Kidney capillary endothelial cell (primary cell): ENCODE measurements around the gene OPCML.

ENCODE experiments used
- DNase-seq: peaks from one replicate; pipeline ENCODE4 v3.0.0-alpha.2; 2018; ENCODE audit warnings: low spot score

The OPCML gene

DNA sequence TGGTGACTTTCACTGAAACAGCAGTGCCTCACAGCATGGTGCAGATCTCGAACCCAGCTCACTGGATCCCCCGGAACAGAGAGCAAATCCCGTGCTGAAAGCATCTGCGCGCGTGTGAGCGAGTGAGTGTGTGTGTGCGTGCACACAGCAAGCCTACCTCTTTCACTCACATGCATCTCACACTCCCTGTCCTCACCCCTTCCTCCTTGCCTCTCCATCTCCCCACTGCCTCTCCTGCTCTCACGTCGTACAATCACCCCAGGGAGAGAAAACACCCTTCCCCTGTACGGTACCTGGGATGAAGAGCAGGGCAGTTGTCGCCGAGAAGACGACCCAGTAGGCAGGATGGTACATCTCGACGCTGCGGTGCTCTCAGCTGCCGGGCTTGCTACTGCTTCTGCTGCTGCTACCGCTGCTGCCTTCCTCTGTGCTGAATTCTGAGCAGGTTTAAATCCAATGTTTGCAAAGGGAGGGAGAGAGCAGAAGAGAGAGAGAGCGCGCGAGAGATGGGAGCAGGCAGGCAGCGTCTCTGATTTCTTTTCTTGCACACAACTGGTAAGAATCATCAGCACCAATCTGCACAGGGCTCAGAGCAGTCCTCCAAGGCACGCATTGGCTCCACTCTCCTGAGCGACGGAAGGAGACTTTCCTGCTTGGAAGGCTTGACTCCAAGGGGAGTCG, at the start of gene OPCML:
Gene OPCML (minus strand): TSS at position 531 of the 681 bp plus-strand sequence.
- DNase-seq = no peak

DNA sequence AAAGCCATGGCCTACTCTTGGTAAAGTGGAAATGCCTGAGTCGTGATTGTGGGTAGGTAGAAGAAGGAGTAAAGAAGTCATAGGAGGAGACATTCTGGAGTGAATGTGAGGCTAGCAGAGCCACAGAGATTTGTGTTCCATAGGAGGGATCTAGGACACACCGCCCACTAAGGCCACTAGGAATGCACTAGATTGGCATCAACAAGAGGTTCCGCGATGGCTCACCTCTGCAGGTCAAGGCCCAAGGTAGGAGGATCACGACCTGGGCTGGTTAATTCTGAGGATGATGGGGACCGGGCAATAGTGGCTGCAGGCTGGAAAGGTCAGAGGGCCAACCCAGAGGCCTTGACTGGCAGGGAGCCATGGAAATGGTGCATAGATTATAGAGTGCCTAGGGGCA, 48.8 kb upstream of the OPCML start:
- DNase-seq = no peak

DNA sequence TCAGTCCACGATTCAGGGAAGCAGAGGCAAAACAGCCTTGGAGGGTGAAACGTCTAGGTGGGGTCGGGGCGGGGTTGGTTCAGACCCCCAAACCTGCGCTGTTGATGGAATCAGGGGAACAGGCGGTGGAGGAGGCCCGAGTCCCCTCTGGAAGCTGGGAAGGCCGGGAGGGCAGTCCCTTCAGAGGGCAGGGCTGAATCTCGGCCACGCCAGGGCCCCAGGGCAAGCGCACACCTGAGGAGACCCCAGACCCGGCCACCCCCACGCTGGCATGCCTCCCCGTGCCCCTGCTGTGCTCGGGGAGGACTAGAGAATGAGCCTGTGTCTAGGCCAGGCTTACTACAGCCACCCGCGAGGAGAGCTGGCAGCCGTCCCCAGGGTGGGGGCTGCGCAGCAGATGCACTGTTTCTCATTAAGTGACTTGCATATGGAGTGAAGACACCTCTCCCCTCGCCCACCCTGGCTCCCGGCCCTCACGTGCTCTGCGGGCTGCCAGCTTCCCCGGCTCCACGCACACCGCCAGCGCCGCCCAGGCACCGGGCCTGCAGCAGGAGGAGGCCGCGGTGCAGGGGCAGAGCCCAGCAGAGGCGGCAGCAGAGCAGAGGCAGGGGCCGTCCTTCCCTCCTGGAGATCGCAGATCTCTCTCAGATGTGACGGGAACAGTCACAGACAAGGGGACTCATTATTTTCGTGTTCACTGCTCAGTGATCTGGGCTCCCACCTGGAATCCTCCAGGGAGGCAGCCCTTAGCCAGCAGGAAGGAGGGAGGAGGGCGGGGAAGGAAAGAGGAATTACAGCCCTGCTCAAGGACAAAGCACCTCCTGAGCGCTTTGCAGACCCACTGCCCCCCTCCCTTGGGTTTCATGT, 47.1 kb upstream of the OPCML start:
- no peak for DNase-seq

DNA sequence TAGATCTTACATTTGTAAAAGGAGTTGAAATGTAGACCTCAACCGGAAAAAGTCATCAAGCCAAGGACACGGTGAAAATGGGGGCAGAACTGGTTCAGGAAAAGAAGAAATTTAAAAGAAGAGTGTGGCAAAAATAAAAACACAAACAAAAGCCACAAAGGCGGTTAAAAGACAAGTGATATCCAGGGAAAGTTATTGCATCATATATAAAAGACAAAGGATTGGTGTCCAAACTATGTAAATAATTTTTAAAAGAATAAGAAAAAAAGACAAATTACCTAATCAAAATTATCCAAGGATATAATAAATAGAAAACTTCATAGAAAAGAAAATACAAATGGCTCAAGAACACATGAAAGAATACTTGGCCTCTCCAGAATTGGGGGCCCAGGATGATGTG, 45.1 kb upstream of the OPCML start:
- DNase-seq = no peak

DNA sequence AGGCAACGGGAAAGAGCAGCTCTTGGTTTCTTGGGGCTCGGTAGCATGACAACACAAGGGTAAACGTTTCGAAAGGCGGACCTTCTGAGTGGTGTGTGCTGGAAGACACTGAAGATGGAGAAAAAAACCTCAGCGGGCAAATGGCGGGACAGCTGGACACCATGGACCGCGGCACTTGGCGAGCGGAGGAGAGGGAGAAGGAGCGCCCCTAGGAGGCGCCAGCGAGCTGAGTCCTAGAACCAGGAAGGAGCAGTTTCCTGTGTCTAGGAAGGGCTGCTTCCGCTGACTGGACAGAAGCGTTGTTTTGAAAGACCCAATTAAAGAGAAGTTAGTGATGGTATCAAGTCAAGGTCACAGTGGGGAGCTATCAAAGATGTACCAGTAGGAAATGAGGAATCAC, 44.0 kb upstream of the OPCML start:
- no peak for DNase-seq

DNA sequence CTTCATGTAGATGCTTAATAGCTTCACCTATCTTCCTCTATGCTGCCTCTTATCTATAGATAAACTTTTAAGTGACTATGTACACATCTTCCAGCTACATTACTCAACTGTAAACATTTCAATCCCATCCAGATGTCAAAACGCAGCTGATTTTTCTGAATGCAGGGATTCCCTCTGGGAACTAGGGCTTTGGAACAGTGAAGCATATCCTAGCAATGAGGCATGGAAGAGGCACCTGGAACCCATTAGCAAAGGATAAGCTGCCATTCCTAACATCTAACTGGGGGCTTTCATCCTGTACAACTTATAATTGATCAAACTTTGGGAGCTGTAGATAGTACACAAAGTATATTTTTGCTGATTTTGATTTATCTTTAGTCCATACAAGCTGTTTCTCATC, 40.8 kb upstream of the OPCML start:
- no peak for DNase-seq

DNA sequence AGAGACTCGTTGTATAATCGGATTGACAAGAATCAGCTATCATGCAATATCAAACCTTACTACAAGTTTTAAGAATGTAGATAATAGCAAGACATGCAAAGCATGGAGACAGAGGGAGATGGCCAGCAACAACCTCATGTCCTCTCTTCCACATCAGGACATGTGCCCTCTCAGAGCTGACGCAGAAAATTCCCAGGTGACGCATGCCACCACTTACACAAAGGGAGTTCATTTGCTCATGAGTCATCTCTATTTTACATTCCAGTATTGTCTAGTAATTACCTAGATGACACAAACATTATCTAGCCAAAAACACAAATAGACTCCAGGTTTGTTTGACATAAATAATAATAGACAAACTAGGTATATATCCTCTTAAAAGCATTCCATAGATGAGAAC, 38.1 kb upstream of the OPCML start:
- DNase-seq = no peak

DNA sequence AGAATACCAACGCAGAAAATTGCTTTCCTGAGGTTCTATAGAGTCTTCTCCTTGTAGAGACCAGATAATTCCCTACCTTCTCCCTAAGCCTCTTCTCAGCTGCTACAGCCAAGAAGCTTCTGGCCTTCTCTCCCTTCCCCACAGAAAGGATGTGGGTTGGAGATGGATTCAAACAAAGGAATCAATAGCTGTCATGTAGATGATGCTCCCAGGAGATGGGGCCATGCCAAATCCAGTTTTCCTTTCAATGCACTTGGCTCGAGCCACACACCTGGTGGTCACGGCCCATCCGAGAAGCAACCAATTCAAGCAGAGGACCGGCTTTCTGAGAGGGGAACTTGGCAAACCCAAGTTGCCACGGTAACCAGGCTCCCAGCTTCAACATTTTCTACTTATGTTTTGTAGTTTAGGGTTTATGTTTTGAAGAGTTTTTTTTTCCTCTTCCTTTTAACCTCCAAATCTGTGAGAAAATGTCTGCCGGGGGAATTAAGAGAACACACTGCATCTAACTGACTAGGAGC, 31.3 kb upstream of the OPCML start:
- DNase-seq = no peak

DNA sequence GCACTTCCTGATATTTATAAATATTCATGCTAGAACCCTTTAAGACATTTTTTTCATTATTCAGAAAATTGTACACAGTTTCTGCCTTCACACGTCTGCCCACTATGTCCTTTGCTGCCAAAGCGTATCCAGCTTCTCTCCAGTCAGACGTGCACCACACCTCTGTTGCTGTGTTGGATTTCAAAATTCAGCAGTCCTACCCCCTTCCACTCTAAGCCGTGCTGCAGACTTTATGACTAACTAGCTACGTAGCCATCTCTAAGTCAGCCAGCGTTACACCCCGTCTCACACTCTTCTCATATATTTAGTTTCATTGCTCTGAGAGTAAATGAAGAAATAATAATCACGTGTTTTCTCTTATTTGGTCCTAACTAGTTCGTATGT, 28.2 kb upstream of the OPCML start:
- DNase-seq = no peak

DNA sequence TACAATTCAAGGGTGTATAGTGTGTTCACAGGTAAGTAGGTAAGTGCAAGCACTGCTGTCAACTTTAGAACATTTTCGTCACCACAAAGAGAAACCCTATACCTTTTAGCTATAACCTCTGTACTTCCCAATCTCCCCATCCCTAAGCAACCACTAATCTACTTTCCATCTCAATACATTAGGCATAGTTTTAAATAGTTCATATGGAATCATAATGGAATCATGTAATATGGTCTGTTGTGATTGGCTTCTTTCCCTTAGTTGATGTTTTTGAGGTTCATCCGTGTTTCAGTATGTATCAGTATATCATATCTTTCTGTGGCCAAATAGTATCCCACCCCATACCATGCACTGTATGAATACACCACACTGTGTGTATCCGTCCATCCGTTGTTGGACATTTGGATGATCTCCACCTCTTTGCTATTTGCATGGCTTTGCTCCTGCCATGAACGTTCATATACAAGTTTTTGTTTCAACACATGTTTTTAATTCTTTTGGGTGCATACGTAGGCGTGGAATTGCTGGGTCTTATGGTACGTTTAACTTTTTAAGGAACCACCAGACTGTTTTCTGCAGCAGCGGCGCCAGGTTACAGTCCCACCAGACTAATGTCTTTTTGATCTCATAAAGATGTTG, 27.7 kb upstream of the OPCML start:
- DNase-seq = no peak

DNA sequence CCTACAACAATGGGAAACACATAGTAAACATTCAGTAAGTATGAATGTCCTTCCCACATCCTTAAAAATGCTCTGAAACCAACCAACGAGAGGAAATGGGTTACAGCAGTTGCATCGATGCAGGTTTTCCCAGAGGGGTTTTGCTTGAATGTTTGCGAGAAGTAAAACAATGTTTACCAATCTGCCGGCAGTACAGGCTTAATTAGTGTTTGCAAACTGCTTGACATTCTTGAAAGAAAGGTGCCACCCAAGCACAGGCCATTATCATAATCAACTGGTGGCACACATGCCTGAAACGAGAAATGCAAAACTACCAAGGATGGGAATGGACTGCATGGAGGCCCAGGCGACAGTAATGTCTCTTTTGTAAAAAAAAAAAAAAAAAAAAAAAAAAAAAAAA, 27.1 kb upstream of the OPCML start:
- DNase-seq = no peak

DNA sequence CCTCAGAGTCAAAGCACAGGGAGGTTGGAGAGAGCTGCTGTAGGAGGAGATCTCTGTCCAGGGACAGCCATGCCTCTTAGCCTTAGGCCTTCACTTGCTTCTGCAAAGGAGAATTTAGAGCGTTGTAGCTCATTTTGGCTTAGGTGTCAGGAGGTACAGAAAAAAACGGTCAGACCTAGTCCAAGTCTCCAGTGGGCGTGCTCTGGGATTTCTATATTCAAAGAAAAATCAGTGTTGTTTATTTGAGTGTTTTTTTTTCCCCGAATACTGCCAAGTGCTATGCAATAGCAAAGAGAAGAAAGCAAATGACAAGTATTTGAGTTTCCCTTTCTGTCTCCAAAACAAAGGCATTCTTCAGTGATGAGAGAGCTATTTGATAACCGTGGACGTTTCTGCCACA, 22.7 kb upstream of the OPCML start:
- DNase-seq = no peak

DNA sequence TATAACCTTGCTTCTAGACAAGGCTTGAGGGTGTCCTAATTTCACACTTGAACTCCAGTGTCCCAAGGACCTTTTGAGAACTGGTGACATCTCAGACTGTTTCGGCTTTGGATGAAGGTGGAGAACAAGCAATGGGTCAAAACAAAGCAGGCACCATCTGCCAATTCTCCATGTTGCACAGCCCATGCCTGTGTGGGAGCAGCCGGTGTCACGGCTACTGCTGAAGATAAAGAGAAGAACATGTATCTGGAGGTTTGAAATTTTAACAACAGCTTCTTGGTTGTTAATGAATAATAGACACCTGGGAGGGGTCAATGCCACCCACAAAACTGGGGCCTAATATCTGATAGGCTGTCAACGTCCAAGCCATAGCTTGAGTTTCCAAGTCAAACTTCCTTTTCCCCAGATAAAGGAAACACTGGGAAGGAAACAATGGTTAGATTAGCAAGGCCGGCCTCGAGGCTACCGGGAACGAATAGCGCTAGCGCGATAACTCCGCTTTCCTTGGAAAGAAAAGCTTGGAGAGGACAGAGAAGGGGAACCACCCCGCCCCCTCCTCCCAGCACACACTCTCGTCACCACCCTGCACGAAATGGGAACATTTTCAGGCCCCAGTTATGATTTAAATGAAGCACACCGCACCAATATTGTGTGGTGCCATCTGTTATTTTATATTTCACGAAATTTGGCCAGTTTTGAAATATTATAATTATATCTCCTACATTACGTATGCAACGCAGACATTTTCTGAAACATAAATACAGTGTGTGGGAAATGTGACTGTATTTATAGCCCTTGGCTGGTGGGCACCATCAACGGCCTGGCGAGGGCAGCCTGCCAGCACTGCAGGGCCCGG, 21.8 kb upstream of the OPCML start:
- DNase-seq = no peak

DNA sequence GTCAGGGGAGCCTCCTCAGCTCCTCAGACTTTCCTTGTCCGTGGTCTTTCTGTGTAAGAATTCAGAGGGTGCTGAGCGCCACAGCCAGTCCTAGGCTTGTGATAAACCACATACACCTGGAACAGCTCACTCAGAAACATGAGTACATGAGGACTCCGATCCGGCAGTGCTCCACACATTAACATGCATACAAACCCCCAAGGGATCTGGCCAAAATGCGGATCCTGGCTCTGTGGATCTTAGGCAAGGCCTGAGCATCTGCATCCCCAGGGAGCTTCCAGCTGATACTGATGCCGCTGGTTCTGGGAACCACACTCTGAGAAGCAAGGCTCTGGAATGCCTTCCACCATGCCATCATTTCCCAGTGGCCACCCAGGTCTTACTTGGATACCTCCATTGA, 20.6 kb upstream of the OPCML start:
- DNase-seq = no peak

DNA sequence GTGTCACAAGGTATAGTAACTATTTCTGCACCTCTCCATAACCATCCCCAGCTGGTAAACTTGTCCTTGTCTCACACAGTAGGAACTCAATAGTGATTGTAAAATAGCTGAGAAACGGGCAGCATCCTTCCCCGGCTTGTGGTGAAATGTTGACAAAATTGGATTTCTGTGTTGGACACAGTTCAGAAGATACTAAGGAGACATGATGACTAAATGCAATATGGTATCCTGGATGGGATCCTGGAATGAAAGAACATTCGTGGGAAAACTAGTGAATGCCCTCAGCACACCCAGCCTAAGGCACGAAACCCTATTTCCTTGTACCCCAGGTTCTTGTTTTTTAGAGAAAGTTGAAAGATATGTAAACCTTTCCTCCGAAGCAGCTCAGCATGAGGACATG, 18.8 kb upstream of the OPCML start:
- no peak for DNase-seq

DNA sequence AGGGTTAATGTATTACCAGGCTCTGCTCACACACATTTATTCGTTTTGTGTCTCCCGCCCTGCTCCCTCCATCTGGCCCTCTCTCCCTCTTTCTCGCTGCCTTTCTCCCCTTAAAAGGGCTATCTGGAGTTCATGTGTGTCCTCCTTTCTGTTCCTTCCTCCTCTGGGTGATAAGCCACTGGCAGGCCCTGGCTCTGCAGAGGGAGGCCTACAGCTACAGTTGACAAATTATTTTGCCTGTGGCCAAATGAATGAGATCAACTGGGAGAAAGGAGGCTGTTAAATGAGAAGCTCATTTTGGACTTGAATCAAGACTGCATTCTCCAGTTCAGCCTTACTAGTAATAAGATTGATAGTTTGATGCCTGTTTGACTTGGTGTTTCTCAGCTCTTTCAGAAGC, 17.5 kb upstream of the OPCML start:
- no peak for DNase-seq

DNA sequence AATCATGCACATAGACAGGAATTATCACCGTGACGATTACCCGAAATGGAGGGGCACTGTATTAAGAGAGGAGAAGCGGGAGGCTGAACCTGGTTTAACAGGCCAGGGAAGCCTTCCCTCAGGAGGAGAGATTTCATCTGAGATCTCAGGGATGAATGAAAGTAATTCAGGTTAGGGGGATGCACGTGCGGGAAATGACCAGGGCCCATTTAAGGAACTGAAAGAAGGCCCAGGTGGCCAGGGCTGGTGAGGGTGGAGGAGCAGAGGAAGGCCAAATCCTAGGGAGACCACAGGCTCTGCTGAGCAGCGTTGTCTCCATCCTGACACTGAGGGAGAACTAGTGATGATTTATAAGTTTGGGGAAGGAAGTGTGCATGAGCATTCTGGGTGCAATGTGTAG, 16.3 kb upstream of the OPCML start:
- no peak for DNase-seq

DNA sequence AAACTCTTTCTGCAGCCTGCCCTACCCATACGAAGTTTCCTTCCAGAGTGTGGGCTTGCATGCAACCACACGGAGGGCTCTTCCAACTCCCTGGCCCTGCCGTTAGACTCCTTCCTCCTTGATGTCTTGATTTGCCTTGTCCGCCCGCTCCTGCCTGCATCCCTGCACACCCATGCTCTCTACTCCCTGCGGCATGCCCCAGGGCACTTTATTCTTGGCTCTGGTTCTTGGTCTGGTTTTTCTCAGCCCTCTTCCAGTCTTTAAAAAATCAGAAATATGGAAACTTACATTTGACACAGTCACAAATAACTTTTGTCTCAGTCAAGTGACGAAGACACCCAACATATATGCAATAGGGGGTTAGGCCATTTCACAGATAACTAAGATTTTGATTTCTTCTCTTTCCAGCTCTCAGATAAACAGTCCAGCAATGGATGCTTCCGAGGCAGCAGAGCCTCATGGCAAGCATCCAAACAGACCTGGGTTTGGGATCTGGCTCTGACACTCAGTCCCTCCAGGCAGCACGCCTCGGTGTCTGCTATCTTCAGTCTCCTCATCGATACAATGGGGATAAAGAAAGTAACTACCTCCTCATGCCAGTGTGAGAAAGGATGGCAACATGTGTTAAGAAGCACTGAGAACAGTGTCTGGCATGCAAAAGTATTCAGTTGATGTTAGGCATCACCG, 15.7 kb upstream of the OPCML start:
- DNase-seq = no peak

DNA sequence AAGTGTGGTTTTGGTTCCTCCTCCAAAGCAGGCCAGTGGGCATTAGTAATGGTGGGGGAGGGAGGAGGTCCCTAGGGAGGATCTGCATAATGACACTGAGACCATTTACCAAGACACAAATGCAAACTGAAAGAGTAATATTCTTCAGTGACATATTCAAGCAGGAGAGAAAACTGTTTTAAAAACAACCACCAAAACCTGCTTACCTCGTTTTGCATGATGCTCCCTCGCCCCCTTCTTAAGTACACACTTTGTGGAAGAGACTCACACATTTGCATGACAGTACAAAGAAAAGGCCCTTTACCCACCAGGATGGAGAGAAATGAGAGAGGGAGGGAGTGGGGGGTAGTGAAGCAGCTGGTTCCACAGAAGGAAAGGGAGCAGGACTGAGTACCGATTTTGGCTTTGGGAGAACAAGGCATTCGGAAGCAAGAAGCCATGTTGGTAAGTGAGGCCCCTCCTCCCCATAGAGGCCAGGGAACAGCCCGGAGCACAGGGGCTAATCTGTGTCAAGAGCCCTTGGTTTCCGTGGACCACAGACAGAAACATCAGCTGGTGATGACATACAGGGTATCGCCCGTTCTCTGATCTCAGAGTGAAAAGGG, 13.0 kb upstream of the OPCML start:
- no peak for DNase-seq

DNA sequence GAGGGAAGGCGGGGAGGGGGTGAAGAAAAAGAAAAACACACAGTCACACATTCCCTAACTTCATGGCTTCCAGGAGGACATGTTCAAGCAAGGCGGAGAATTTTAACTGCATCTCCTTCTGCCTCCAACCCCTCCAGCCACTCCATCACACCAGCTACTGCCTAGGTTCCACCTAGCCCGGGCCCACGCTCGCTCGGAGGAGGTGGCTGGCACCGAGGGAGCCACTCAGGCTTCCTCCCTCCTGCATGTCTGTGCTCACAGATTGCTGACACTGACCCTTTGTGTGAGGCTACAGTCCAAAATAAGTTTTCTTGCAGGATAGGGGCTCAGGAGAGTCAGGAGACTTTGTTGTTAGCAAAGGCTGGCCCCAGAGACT, 9.4 kb upstream of the OPCML start:
- DNase-seq = no peak
